GM12864 (cell line): ENCODE measurements around the gene CD47.

Experiments
- DNase-seq: peaks from one replicate; pipeline ENCODE4 v3.0.0-alpha.2; 2011; ENCODE audit warnings: low read depth
- H3K4me3 ChIP-seq: 2 replicates; pipeline ENCODE4 v1.5.1; 2011; ENCODE audit warnings: mild to moderate bottlenecking, low read depth, low read length, control low read depth
- TF ChIP-seq, protein P1 (sequence below): IDR thresholded peaks from 2 replicates; pipeline ENCODE4 v1.5.1; 2011; ENCODE audit warnings: low read depth, mild to moderate bottlenecking, moderate library complexity, low read length, control low read depth, inconsistent platforms; ENCODE audit errors: missing control alignments

Gene CD47

DNA sequence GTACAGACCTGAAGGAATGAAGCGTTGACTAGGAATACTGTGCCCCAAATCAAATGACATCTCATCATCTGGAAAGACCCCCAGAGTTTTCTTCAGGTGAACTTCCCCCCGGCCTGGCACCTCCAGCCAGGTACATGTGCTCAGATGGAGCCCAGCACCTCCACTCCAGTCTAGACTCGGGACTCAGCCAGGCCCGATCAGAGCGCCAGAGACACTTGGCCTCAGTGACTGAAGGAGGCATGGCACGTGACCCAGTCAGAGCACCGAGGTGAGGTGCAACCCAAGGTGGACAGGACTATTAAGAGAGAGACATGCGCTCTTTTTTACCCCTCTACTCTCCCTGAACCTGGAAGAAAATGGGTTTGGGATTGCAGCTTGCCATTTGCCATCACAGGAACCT lies 48.5 kb downstream of the CD47 start:
- no peak for DNase-seq
- TF ChIP-seq, protein P1, sequence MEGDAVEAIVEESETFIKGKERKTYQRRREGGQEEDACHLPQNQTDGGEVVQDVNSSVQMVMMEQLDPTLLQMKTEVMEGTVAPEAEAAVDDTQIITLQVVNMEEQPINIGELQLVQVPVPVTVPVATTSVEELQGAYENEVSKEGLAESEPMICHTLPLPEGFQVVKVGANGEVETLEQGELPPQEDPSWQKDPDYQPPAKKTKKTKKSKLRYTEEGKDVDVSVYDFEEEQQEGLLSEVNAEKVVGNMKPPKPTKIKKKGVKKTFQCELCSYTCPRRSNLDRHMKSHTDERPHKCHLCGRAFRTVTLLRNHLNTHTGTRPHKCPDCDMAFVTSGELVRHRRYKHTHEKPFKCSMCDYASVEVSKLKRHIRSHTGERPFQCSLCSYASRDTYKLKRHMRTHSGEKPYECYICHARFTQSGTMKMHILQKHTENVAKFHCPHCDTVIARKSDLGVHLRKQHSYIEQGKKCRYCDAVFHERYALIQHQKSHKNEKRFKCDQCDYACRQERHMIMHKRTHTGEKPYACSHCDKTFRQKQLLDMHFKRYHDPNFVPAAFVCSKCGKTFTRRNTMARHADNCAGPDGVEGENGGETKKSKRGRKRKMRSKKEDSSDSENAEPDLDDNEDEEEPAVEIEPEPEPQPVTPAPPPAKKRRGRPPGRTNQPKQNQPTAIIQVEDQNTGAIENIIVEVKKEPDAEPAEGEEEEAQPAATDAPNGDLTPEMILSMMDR = no peak
- no peak overlapping the region for H3K4me3 ChIP-seq

DNA sequence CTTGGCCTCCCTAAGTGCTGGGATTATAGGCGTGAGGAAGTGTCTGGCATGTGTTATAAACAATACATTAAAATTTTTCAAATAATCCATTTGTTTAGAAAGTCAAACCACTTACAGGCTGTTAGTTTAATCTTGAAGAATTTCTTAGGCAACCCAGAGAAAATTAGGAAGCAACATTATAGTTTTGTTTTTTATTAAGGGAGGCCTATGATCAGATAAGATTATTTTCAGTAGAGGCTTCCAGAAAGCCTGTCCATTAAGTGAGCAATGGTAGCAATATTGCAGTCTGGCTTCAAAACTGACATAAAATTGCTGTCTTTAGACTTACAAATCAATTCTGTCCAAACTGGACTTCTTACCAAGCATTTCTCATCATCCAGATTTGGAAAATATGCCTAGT lies 49.6 kb downstream of the CD47 start:
- H3K4me3 ChIP-seq = no peak overlapping the region
- TF ChIP-seq, protein P1 = no peak
- DNase-seq = no peak

- DNase-seq = no peak
- TF ChIP-seq, protein P1 = no peak
- H3K4me3 ChIP-seq = no peak overlapping the region
Measured at GRCh38 chr3:108037770-108038169, 53.1 kb downstream of the CD47 start.

DNA sequence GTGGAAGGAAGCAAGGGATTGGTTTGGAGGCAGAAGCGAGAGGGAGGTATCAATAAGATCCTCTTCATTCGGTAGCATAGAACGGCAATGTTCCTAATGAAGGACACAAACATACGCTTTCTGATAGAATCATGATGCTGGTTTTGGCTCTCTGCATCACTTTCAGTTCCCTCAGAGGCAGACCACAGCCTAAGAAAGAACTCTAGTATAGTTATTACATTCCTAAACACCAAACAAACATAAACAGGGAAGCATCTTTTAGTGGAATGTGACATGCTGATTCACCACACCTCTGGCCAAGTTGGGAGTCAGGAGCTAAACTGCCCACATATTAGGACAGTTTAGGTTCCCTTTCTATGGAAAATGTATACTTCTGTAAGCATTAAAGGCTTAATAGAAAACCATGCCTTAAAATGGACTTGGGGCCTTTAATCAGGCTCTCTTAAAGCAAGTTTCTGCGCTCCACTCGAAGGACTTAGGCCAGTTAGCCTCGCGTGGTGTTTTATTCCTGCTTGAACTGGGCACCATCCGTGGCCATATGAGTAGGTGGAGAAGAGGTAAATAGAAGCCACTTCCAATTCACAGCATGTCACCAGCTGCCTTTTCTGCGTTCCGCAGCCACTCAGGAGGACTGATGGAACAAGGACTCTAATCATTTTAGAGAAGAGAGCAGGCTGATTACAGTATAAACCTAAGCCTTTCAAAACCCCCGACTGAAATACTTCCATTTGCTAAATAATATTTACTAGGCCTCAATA lies 53.7 kb downstream of the CD47 start:
- no peak overlapping the region for H3K4me3 ChIP-seq
- TF ChIP-seq, protein P1 = no peak
- DNase-seq = no peak

- TF ChIP-seq, protein P1 = no peak
Measured at GRCh38 chr3:108036401-108036800, 54.4 kb downstream of the CD47 start.

DNA sequence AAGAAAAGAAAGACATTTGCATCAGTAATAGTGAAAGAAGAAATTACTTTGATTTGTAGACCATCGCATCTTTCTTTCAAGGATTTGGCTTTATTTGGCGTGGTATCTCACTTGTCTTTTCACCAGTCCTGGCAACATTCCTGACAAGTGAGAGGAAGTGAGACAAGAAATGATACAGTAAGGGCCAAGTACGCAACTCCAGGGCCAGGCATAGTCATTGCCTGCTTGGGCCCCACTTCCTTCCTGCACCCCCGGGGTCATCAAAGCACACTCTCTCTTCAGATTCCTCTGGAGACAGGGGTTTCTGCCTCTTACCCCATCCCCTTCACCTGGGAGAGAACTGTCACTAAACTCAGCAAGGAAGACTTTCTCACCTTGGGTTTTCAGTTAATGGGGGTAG lies 55.1 kb downstream of the CD47 start:
- no peak for DNase-seq
- TF ChIP-seq, protein P1 = no peak

More at GRCh38 chr3:108036401-108036800, 54.4 kb downstream of the CD47 start:
- no peak overlapping the region for H3K4me3 ChIP-seq
- no peak for DNase-seq

DNA sequence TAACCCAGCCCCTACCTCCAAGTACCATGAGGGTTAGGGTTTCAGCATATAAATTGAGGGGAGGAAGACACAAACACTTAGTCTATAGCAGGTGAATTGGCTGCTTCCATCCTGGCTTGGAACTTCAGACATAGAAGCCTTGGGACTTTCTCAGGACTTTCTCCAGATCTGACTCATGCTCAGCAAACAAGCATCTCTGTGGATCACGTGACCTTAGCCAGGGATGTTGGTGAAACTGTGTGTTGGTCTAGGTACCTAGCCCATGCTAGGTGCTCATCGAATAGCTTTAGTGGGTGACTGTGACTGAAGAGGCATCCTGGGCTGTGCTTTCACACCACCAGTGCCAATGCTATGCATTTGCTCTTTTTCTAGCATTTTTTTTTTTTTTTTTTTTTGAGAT lies 58.9 kb downstream of the CD47 start:
- no peak for DNase-seq
- H3K4me3 ChIP-seq = no peak overlapping the region
- TF ChIP-seq, protein P1 = no peak

More for the DNA sequence above, 55.1 kb downstream of the CD47 start:
- H3K4me3 ChIP-seq = no peak overlapping the region
